ENCODE data around the gene PRPF38B.
"Not testable (repeated sequence)": the region's sequence is repeated elsewhere in the genome, so short reads cannot be mapped to it uniquely, and the experiment has no call there.

PRPF38B gene

GRCh38 chr1:108679586-108680213, 12.4 kb upstream of the PRPF38B start:
- DNase-seq (ENCODE audit: low read depth): no peak

DNA sequence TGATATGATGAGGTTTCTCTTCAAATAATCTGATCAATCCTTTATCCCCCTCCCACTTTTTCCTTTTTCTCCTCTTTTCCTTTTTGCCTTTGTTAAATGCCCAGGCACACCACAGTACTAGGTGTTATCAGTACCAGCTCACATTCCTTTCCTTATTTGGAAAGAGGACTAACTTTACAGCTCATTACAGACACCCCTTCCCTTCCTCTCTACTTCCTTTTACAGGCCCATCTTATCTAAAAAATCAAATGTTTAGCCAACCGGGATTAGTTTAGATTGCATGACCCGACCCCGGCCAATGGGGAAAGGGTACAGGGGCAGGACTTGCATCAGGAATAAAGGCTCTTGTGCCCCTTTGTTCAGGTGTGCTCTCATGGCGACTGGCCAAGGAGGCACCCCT, 10.4 kb upstream of the PRPF38B start:
- not testable (repeated sequence) for DNase-seq (ENCODE audit: low read depth)

DNA sequence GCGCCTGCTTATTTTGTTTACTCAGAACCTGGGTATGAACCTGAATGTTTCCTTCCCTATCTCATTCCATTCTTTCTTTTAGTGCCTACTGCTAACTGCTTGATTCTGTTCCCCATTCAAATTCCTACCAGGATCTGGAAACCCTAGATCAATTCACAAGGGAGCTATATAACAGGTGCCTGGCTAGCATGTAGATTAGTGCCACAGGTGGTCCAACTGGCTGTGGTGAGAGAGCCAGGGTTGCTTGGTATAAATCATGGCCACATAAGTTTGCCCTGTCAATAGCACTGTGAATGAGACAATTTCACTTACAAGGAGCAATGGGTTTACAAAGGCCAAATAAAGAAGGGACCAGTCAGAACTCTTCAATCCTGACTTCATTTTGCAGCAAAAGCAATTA, 6.6 kb upstream of the PRPF38B start:
- DNase-seq (ENCODE audit: low read depth): no peak

GRCh38 chr1:108686614-108687313, 5.3 kb upstream of the PRPF38B start:
- peak; percentile 70 for DNase-seq (ENCODE audit: low read depth)

DNA sequence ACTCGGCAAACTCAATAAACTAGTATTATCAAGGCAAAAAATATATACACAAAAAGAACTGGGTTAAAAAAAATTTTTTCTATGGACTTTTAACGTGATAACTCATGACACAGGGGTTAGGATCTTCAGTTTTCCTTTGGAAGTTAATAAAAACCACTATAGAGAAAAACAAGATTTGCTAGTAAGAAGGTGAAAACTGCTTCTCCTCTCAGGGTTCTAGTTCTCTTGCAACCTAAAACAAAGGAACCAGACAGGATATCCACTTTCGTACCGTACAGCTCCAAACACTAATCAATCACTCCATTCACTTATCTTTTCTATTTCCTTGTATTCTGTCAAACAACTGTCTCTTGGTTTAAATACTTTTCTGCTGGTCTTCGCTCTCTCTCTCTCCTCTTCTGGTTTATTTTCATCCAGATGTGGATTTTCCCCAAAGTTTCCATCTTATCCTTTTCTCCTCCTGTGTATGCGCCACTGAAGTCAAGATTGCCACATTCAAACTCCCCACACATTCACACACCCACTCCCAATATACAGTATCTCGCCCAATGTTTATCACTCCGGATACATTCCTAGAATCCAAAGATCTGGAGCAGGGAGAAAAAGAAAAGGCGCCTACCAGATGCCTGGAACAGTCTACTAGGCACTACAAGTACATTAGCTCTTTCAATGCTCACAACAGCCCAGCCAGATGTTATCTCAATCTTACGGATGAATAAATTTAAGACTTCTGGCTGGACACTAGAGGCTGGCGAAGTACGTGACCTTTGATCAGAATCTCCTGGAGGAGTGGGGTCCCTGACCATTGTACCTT, 775 bp upstream of the PRPF38B start:
- no peak for DNase-seq (ENCODE audit: low read depth)

GRCh38 chr1:108692724-108693655, 880 bp downstream of the PRPF38B start:
- peak; percentile 72 for DNase-seq (ENCODE audit: low read depth)

GRCh38 chr1:108695535-108695934, 3.4 kb downstream of the PRPF38B start:
- no peak for DNase-seq (ENCODE audit: low read depth)

GRCh38 chr1:108699375-108700332, 7.5 kb downstream of the PRPF38B start:
- no peak for DNase-seq (ENCODE audit: low read depth)

DNA sequence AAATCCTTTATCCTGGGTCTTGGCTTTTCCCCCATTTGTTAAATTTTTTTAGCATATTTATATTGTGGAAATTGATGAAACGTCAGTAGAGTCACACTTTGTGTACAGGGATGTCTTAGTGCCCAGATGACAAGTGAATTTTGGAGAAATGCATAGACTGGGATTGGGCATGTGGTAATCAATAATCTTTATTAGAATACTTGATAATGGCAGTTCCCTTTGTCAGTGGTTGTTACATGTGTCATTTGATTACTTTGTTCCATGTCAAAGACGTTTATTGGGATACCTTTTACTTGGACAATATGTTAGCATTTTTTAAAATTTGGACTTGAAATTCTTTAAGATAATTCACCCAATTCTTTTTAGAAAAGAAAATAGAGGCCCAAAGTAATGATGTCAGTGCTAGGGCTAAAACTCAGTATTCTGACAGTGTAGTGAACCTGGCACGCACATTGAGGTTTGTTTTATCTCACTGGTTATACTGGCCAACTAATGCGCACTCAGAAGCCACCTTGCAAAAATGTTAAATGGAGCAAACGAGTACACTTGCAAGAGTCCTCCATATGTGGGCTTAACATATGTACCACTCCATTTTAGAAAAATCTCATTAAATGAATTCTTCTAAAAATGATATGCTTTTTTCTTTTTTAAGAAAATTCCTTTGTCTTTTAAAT, 9.2 kb downstream of the PRPF38B start:
- no peak for DNase-seq (ENCODE audit: low read depth)

DNA sequence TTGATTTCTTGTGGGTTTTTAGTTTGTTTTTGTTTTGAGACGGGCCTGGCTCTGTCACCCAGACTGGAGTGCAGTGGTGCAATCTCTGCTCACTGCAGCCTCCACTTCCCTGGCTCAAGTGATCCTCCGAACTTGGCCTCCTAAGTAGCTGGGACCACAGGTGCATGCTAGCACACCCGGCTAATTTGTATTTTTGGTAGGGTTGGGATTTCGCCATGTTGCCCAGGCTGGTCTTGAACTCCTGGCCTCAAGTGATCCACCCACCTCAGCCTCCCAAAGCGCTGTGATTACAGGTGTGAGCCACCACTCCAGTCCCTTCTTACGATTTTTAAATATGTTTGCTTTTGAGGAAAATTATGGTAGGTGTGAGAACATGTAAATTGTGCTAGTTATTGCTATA, 10.0 kb downstream of the PRPF38B start:
- not testable (repeated sequence) for DNase-seq (ENCODE audit: low read depth)

DNA sequence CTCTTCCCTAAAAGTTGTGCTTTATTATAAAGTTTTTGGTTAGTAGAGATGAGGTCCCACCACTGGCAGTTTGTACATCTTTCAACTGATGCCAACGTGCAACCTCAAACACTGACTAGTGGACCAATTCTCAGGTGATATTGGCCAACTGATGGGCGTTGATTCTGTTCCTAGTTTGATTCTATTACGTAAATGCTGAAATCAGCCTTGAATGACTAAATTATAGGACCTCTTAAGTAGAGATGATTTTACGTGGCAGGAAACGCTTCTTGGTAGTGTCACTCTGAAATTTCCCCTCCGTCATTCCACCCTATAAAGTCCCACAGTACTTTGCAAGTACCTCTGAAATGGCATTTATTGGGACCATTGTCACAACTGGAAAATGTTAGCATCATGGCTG, 11.8 kb downstream of the PRPF38B start:
- DNase-seq (ENCODE audit: low read depth): no peak

DNA sequence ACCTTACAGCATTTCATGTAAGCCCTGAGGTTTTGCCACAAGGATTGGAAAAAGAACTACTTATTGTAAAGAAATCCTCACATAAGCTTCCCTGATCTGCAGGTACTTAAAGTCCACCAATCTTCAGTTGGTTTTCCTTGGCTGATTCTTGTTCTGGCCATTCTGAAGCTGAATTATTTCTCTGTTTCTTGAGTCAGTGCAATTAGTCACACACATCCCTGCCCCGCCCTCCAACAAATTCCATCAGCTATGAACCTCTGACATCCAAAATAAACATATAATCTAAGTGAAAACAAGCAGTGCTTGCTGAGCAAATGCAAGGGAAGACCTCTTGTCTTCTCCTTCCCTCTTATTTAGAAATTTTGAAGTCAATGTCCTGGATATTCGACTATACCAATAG, 12.4 kb downstream of the PRPF38B start:
- DNase-seq (ENCODE audit: low read depth): peak; percentile 72

DNA sequence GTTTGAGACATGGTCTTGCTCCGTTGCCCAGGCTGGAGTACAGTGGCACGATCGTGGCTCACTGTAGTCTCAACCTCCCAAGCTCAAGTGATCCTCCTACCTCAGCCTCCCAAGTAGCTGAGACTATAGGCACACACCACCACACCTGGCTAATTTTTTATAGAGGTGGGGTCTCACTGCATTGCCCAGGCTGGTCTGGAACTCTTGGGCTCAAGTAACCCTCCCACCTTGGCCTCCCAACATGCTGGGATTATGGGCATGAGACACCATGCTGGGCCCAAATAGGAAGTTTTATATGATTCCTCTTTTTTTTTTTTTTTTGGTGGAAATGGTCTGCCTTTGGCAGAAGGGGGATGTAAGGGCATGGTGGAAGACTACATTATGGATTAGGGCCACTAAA, 14.5 kb downstream of the PRPF38B start:
- DNase-seq (ENCODE audit: low read depth): no peak

DNA sequence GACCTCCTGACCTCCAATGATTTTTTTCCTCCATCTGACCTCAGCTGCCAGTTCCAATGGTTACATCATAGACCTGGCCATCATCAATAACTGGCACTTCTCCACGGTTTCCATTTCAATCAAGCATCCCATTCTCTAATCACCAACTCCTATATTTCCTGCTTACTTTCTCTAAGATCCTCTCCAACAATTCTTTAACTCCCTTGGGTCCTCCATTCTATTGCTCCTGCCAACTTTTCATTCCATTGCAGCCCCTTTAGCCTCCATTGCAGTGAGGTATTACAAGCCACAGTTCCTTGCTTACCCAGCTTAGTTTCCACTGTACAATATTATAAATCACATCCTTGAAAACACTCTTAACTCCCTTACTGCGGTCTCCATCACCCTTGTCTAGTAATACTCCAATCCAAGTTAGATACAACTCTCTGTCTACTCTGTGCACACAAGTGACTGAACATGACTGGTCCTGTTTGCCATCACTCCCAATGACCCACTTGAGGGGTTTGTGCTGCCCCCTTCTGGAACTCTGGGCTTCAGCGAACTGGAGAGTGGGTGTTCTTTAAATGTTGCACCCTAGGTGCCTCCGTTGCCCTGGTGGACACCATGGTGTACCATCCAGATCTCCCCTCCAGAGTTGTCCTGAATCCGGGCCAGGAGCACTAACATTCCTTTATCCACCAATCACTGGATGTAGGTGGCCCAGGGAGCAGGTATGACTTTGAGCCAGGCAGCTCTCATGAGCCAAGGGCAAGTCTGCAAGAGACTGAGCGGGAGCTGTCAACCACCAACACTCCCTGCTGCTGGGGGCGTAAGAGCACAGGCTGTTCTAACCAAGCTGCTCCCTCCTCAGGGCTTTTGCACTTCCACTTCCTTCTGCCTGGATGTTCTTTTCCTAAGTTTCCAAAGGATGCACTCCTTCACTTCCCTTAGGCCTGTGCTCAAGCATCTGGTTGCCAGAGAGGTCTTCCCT, 16.9 kb downstream of the PRPF38B start:
- no peak for DNase-seq (ENCODE audit: low read depth)

DNA sequence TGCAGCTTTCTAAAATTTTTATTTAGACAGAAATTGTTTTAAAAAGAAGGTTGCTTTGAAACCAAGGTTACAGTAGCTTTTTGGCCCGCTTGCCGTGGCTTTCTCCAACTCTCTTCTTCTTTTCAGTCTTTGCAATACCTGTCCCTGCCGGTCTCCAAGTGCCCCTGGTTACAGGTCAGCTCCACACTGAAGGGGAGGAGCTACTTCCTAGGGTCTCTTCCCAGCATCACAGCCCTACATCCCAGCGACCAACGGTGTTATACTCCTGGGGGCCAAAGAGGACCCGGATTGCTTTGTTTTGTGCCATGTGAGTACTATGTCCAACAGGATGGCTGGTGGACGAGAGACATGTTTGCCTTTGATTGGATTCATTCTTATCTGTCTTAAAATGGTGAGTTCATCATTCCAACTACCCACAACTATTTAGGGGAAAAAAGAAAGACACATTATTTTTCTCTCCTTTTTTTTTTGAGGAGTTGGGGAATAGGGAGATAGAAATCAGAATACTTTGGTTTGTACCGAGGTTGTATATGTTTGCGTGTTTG, 20.6 kb downstream of the PRPF38B start, which contains the start of gene FNDC7:
FNDC7 (plus strand) TSS at position 303 of the 545 bp plus-strand sequence; CDS start at position 329, 26 bp downstream.
- DNase-seq (ENCODE audit: low read depth): no peak

- DNase-seq (ENCODE audit: low read depth): no peak
These were observed 23.8 kb downstream of the PRPF38B start for GRCh38 chr1:108715932-108716331.

- no peak for DNase-seq (ENCODE audit: low read depth)
These were observed 24.5 kb downstream of the PRPF38B start for GRCh38 chr1:108716437-108717230.
